ENCODE measurements around the gene RBMS1.
"Not testable (repeated sequence)": the region's sequence is repeated elsewhere in the genome, so short reads cannot be mapped to it uniquely, and the experiment has no call there.

The RBMS1 gene

DNA sequence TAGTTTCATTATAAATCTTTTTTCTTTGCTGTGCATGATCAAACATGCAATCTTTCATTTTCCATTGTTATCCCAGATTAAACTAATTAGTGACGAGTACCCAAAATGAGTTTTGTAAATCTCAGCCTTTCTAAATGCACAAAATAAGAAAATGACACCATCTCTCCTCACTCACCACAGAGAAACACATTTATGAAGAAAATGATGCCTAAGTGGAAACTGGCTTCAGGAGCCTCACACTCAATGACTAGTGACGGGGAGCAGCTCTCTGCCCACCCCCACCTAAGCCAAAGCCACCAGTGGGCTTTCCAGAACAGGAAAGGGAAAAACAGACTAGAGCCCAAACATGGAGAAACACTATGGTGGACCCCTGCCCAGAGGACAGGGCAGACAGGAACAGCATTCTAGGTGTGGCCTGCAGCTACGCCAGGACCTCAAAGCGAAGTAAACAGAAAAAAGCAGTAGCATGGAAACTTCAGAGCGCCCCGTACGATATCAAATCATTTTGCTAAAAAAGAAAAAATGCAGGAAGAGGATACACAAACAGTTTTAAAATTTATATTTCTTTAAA is 113.5 kb downstream of the RBMS1 start:
- Mint-ChIP-seq H3K27ac (peak overlapping the region; percentile 74), H3K9me3 (no peaks in the 10 kb centered on the region), H3K4me1 (peaks cover 94% of the 10 kb centered on the region), H3K27me3 (no peaks in the 10 kb centered on the region), H3K4me3 (peak overlapping the region; percentile 12), H3K36me3 (no peaks in the 10 kb centered on the region)

DNA sequence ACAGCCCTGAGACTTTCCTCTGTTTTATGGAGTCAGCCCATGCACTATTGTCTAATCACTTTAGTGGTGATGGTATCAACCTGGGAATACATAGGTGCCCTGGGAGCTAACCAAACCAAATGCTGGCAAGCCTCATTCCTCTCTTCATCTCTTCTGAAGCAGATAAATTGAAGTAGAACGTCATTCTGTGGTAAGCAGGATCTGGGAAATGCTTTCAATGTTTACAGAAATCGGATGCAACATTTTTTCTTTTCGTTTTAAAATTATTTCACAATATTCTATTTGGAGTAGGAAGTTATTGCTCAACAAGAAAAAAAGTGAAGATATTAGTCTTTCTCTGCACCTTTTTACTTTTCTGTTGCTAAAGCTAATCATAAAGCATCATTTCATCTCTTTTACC is 114.2 kb downstream of the RBMS1 start:
- Mint-ChIP-seq H3K9me3 (no peaks in the 10 kb centered on the region), H3K4me1 (peaks cover 92% of the 10 kb centered on the region), H3K36me3 (no peaks in the 10 kb centered on the region), H3K27me3 (no peaks in the 10 kb centered on the region), H3K4me3 (peak overlapping the region; percentile 15), H3K27ac (peak overlapping the region; percentile 72)

DNA sequence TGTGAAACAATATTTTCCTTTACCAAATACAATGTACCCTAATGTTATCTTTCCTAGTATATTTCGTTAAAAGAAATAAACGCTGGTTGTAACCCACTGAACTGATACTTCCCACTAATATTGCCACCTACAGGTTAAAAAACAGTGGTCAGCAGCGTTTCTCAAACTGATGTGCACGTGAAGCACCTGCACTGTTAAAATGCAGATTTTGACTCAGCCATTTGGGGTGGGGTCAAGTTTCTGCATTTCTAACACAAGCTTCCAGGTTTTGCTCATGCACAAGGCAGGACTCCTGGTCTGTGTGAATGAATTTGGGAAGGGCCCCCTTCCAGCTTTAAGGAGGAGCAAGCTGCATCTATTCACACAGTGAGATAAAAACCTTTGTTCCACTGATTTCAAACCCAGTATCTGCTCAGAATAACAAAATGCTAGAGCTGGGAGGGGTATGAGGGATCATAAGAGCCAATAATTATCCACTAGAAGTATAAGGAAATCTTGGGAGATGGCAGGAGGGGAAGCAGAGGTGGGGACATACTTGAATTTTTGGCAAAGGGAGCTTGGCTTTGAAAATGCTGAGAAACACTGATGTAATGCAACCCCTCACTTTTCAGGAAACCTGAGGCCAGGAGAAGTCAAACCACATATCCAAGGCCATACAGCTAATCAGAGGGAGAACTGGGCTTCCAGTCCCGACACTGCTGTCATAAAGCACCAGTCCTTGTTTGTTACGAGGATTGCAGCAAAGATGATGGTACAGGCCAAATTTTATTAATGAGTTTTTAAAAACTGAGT is 116.2 kb downstream of the RBMS1 start:
- no peak overlapping the region for H3K4me3 Mint-ChIP-seq
- H3K27me3 Mint-ChIP-seq, result no peaks in the 10 kb centered on the region
- peaks cover 95% of the 10 kb centered on the region for H3K4me1 Mint-ChIP-seq
- H3K9me3 Mint-ChIP-seq, result no peaks in the 10 kb centered on the region
- H3K36me3 Mint-ChIP-seq, result peaks cover 3% of the 10 kb centered on the region
- H3K27ac Mint-ChIP-seq, result peak overlapping the region; percentile 64

DNA sequence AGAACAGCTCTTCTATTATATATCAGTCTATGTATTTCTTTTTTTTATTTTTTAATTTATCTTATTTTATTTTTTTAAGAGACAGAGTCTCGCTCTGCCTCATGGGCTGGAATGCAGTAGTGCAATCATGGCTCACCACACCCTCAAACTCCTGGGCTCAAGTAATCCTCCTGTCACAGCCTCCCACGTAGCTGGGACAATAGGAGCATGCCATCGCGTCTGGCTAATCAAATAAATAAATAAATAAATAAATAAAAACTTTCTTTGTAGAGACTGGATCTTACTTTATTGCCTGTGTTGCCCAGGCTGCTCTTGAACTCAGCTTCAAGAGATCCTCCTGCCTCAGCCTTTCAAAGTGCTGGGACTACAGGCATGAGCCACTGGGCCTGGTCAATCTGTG is 117.0 kb downstream of the RBMS1 start:
- H3K4me1 Mint-ChIP-seq, result peaks cover 95% of the 10 kb centered on the region
- H3K4me3 Mint-ChIP-seq, result no peak overlapping the region
- H3K9me3 Mint-ChIP-seq, result no peaks in the 10 kb centered on the region
- no peak overlapping the region for H3K27ac Mint-ChIP-seq
- no peaks in the 10 kb centered on the region for H3K27me3 Mint-ChIP-seq
- peaks cover 3% of the 10 kb centered on the region for H3K36me3 Mint-ChIP-seq

DNA sequence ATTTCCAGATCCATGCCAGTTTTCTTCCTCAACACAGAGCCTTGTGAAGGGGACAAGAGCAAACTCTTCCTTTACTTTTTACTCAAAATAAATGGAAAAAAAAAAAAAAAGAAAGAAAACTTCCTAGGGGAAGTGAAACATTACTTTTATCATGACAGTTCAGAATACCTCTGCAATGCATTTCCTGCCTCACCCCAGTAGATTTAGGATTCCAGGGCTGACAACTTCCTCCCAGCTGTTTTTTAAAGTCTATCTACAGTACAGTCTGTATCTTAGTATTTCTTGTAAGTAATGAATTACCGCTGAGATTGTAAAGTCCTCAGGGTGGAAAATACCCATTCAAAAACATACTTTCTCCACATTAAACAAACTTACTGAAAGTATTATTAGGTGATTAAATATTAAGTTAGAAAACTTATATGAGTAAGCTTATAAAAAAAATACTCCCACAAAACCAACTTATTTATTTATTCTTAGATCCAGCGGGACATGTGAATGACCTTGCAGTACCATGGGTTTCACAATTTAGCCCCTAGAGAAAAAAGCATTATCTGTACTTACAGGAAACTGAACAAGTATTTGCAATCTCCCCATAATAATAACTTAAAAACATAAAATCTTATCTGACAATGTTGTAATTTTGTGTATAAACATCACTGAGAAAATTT is 117.7 kb downstream of the RBMS1 start:
- Mint-ChIP-seq H3K27ac (peak overlapping the region; percentile 59), H3K36me3 (peaks cover 3% of the 10 kb centered on the region), H3K4me3 (peak overlapping the region; percentile 23), H3K27me3 (no peaks in the 10 kb centered on the region), H3K9me3 (no peaks in the 10 kb centered on the region), H3K4me1 (peaks cover 95% of the 10 kb centered on the region)

DNA sequence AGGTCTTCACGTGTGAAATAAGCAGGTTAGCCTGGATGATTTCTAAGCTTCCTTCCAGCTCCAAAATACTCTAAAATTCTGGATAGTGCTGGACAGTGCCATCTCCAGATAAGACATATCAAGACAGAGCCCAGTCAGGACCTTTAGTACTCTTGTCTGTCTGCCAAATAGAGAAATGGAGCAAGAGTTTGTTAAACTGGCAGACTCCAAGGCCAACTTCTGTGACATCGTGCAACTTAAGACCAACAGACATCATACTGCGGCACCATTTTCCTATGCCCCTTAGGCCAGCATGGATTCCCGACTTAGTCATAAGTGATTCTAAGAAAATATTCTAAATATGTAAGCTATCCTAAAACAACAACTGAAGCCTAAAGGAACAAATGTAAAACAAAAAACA is 118.6 kb downstream of the RBMS1 start:
- peaks cover 3% of the 10 kb centered on the region for H3K36me3 Mint-ChIP-seq
- H3K9me3 Mint-ChIP-seq, result no peaks in the 10 kb centered on the region
- no peaks in the 10 kb centered on the region for H3K27me3 Mint-ChIP-seq
- H3K4me3 Mint-ChIP-seq, result no peak overlapping the region
- H3K4me1 Mint-ChIP-seq, result peaks cover 95% of the 10 kb centered on the region
- no peak overlapping the region for H3K27ac Mint-ChIP-seq

DNA sequence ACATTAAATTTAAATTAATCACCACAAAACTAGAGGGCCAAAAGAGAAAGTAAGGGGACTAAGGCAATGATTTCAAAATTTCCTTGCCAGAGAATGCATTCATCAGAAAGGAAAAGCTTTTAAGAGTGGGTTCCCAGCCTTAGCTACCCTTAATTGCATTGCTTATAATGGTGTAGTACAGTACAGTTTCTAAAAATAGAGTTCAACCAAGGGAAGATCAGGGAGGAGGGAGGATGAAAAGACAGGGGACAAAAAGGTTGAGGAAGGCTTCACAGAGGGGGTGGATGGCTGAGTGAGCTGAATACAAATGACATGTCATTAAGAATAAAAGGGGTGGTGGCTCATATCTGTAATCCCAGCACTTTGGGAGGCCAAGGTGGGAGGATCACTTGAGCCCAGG is 119.9 kb downstream of the RBMS1 start:
- Mint-ChIP-seq H3K4me1 (peaks cover 95% of the 10 kb centered on the region), H3K27ac (peak overlapping the region; percentile 84), H3K4me3 (peak overlapping the region; percentile 51), H3K9me3 (no peaks in the 10 kb centered on the region), H3K27me3 (no peaks in the 10 kb centered on the region), H3K36me3 (peaks cover 3% of the 10 kb centered on the region)

DNA sequence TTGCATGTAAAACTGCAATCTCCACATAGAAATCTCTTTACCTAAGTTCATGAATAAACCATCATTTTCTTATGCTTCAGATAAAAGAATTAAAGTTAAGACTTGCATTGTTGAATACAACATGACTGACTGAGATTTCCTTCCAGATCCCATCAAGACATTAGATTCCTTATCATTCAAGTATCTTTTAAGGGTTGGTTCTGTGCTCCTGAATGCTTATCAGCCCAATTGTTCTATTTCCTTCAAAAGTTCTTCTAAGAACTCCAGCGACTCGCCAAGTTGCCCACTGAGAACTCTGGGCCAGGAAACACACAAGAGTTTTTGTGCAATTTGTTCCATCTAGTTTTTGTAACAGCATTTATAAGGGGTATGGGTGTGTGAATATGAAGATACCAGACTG is 120.3 kb downstream of the RBMS1 start:
- H3K9me3 Mint-ChIP-seq, result no peaks in the 10 kb centered on the region
- no peaks in the 10 kb centered on the region for H3K27me3 Mint-ChIP-seq
- peaks cover 3% of the 10 kb centered on the region for H3K36me3 Mint-ChIP-seq
- H3K27ac Mint-ChIP-seq, result peak overlapping the region; percentile 84
- H3K4me3 Mint-ChIP-seq, result peak overlapping the region; percentile 51
- peaks cover 93% of the 10 kb centered on the region for H3K4me1 Mint-ChIP-seq

DNA sequence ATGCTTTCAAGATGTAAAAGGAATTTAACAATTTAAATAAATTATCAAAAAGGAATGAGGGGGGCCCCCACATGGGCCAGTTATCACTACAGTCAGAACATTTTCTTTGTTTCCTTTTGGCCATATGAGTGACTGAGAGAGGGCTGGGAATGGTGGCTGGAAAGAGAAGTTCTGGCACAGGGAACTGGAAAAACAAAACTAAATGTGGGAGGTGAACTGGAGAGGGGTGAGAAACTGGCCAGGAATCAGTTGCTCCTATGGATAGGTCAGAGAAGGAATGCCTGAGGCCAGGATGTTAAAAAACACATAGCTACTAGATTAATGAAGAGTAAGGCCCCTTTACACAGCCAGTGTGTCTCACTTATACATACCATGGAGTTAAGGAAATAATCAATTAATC is 121.0 kb downstream of the RBMS1 start:
- H3K36me3 Mint-ChIP-seq, result peaks cover 3% of the 10 kb centered on the region
- H3K4me3 Mint-ChIP-seq, result no peak overlapping the region
- H3K9me3 Mint-ChIP-seq, result no peaks in the 10 kb centered on the region
- peak overlapping the region; percentile 91 for H3K27ac Mint-ChIP-seq
- H3K27me3 Mint-ChIP-seq, result no peaks in the 10 kb centered on the region
- H3K4me1 Mint-ChIP-seq, result peaks cover 96% of the 10 kb centered on the region

DNA sequence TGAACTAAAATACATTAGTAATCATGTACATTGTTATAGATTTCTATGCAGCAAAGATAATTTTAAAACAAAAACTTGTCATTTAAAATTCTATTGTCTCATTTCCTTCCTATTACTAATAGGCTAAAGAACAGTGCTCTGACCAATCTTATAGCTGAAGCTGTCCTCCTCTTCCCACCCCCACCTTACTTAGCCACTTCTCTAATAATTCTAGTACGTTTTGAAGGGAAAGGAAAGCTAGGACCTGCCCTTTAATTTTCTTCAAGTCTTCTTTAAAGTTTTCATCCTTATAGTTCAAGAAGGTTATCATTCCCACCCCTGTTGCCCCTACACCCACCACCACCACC is 121.6 kb downstream of the RBMS1 start:
- Mint-ChIP-seq H3K4me3 (no peak overlapping the region), H3K4me1 (peaks cover 95% of the 10 kb centered on the region), H3K36me3 (peaks cover 3% of the 10 kb centered on the region), H3K9me3 (no peaks in the 10 kb centered on the region), H3K27ac (no peak overlapping the region), H3K27me3 (no peaks in the 10 kb centered on the region)

DNA sequence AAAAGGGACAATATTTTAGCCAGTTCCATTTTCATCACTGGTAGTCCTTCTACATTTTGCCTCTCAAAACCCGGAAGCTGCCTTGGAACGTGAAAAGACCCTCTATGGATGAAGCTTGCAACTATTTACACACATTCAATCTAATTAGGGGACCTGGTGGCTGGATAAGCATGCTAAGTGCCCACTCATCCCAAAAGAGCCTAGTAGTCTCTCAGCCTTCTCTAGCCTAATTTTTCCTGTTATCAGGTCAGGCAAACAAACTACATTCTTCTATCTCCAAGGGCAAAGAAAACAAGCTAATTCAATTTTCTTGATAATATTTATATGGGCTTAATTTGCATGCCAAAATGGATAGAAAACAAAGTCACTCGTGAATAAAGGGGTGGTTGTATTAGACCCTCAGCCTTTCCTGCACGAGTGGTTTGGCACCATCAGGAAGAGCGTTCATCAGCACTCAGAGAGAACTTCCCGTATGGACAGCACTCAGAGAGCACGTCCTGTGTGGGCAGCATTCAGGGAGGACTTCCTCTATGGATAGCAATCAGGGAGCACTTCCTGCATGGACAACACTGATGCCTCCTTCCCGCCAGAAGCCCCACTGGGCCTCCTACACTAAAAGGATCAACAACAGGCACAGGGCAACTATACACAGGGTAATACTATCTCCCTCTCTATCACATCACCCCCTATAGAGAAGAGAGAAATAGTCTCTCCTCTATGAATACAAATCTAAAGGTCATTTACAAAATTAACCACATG is 122.2 kb downstream of the RBMS1 start:
- H3K4me3 Mint-ChIP-seq, result no peak overlapping the region
- peaks cover 91% of the 10 kb centered on the region for H3K4me1 Mint-ChIP-seq
- no peak overlapping the region for H3K27ac Mint-ChIP-seq
- no peaks in the 10 kb centered on the region for H3K27me3 Mint-ChIP-seq
- H3K36me3 Mint-ChIP-seq, result peaks cover 4% of the 10 kb centered on the region
- no peaks in the 10 kb centered on the region for H3K9me3 Mint-ChIP-seq

DNA sequence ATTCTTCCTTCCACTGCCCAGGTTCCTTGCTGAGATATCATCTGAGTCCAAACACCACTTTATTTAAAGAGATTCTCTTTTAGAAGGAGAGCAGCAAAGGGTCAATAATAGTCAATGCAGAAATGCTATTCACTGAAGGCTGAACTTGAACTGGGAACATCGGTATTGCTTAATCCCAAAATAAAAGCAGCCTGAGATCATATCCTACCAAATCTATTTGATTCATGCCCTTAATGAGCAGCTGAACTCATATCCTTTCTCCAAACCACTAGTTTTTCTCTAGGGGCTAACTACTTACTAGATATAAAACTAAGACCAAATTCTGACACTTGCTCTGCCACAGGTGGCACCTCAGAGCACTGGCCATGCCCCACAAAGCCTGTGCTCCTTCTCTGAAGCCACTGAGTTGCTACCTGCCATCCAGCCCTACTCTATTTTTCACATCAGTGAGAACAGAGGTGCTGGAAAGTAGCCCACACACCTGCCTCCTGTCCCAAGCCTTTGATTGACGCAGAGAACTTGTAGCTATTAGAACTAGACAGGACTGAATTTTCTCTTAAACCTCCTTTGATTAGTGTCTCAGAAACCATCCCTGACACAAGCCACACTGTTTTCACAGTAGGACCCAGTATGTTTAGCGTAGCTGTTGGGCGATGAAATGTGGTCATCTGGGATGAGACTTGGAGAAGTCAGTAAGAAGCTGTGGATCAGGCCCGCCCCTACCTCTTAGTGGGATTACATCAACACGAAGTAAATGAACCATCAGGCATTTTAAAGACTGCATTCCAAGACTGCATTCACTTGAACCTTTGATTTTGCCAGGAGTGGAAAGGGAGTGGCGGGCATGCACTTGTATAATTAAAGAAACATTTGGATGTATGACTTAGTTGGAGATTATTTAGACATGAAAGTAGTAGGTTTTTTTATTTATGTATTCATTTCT is 124.3 kb downstream of the RBMS1 start:
- Mint-ChIP-seq H3K4me3 (peak overlapping the region; percentile 5), H3K36me3 (peaks cover 15% of the 10 kb centered on the region), H3K9me3 (no peaks in the 10 kb centered on the region), H3K27me3 (no peaks in the 10 kb centered on the region), H3K4me1 (peaks cover 88% of the 10 kb centered on the region), H3K27ac (peak overlapping the region; percentile 18)

DNA sequence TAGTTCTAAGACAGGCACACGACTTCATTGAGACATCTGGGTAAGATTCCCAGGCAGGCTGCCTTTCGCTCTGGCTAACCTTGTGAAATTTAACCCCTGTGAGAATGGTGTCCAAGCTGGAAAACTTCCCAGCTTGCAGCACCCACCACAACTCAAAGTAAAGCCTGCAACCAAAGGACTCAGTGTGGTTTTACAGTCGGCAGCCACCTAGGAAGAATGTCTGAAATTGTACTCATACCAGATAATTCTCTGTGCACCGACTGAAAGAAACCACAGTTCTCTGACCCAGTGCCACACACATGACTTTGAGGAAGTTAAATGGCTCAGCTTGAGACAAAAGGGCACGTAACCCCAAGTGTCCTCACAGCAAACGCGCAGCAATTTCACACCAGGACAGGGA is 125.7 kb downstream of the RBMS1 start:
- Mint-ChIP-seq H3K9me3 (no peaks in the 10 kb centered on the region), H3K4me3 (no peak overlapping the region), H3K36me3 (peaks cover 20% of the 10 kb centered on the region), H3K27me3 (no peaks in the 10 kb centered on the region), H3K4me1 (peaks cover 88% of the 10 kb centered on the region), H3K27ac (peak overlapping the region; percentile 83)

DNA sequence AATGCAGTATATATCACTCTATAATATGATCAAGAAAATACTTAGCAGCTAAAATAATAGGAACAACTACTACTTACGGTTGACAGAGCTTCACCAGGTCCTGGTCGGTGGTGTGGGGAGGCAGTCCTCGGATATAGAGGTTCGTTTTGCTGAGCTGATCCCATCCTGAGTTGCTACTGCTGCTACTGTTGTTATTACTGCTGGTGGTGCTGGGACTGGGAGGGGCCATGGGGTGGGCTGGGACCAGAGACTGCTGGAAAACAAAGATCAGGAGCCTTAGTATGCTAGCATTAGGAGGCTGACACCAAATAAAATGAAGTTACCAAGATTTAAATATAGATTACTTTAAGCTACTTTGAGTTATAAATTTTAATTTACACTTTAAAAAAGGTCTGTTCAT is 126.5 kb downstream of the RBMS1 start:
- Mint-ChIP-seq H3K4me1 (peaks cover 84% of the 10 kb centered on the region), H3K36me3 (peaks cover 20% of the 10 kb centered on the region)
- not testable (repeated sequence) for H3K27me3 Mint-ChIP-seq, H3K9me3 Mint-ChIP-seq, H3K4me3 Mint-ChIP-seq, H3K27ac Mint-ChIP-seq

DNA sequence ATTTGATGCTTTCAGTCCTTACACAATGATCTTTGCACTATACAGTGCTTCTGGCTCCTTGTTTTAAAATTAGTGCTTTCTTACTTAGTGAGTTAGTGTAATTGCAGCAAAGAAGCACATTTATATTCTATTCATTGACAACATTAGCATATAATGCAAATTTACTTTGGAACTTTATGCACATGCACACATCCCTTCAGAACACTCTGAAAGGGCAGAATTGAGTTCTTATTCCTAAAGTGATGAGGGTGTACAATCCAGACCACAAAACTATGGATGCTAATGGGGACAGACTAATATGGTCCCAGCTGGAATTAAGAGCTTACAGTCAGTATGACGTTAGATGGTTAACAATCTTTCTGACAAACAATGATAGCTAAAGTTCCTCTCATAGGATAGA is 127.1 kb downstream of the RBMS1 start:
- H3K4me1 Mint-ChIP-seq, result peaks cover 82% of the 10 kb centered on the region
- peak overlapping the region; percentile 27 for H3K27ac Mint-ChIP-seq
- no peak overlapping the region for H3K4me3 Mint-ChIP-seq
- H3K9me3 Mint-ChIP-seq, result no peaks in the 10 kb centered on the region
- no peaks in the 10 kb centered on the region for H3K27me3 Mint-ChIP-seq
- H3K36me3 Mint-ChIP-seq, result peaks cover 20% of the 10 kb centered on the region
